NCI-H748 (cell line): Measurements from ENCODE around the gene MUC6.

Source experiments
- DNase-seq: peaks from one replicate; lab custom pipeline; 2025; ENCODE audit not compliant: unreplicated experiment; lab: John Stamatoyannopoulos, UW

Gene MUC6

DNA sequence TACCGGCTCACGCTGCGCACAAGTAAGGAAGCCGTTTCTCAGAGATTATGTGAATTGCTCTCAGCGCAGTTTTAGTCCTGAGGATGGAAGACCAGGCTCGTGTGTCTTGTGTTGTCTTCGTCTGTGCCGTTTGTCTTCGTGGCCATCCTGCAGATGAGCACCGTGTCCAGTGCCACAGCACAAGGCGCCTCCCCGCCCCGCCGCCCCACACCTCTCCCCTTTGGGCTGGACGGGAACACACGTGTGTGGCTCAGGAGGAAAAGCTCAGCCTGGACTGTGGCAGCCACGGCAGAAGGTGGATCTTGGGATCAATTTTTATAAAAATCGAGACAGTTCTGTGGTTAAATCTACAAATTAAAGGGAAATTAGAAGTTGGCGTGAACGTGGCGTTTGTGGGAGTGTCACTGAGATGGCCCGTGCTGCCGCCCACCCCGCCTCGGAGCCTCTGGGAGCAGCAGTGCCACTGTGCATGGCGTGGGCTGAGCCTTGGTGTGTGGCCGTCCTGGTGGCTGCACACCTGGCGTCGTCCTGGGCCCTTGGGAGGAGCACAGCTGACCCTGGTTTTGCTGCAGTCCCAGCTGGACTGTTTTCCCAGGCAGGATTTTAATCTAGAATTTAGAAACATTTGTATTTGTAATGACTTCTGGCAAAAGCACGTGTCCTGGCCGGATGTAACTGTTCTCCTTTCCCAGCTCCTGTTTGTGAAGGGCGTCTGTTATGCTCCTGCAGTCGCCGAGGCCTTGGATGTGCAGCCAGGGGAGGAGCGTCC lies 25.8 kb downstream of the MUC6 start:
- no peak for DNase-seq

DNA sequence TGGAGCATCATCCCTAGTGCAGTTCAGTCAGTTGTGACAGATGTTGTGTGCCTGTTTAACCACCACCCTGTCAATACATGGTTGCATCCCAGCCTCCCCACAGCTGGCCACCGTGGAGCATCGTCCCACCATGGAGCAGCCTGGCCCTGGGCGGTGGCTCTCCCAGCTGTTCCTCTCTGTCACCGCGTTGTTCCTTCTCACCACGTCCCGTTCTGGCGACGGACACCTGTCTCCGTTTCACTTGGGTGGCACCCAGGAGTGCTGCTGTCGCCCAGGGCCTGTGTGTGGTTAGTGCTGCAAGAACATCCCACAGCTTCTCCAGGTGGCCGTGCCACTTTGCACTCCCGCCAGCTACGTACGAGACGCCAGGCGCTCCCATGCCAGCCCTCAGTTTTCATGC lies 26.5 kb downstream of the MUC6 start:
- no peak for DNase-seq

DNA sequence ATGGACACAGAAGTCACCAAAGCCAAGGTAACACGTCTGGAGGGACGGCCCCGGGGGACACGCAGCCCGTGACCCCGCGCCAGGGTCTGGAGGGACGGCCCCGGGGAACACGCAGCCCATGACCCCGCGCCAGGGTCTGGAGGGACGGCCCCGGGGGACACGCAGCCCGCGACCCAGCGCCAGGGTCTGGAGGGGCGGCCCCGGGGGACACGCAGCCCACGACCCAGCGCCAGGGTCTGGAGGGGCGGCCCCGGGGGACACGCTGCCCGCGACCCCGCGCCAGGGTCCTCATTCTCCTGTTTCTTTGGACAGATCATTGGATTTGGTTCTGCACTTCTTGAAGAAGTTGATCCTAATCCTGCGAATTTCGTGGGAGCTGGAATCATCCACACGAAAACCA lies 27.1 kb downstream of the MUC6 start:
- DNase-seq = no peak

DNA sequence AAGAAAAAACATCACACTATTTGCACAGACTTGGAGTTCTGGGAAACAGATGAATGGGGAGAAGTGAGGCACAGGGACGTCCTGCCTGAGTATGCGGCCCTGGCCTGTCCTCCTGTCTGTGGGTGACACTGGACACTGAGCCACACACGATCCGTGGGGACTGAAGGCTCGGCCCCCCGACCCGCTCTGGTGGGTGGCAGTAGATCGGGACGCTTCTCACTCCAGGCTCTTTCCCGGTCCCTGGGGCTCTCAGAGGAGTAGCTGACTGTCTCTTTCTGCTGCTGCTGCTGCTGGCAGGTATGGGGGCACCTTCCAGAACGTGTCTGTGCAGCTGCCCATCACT lies 27.7 kb downstream of the MUC6 start:
- no peak for DNase-seq

DNA sequence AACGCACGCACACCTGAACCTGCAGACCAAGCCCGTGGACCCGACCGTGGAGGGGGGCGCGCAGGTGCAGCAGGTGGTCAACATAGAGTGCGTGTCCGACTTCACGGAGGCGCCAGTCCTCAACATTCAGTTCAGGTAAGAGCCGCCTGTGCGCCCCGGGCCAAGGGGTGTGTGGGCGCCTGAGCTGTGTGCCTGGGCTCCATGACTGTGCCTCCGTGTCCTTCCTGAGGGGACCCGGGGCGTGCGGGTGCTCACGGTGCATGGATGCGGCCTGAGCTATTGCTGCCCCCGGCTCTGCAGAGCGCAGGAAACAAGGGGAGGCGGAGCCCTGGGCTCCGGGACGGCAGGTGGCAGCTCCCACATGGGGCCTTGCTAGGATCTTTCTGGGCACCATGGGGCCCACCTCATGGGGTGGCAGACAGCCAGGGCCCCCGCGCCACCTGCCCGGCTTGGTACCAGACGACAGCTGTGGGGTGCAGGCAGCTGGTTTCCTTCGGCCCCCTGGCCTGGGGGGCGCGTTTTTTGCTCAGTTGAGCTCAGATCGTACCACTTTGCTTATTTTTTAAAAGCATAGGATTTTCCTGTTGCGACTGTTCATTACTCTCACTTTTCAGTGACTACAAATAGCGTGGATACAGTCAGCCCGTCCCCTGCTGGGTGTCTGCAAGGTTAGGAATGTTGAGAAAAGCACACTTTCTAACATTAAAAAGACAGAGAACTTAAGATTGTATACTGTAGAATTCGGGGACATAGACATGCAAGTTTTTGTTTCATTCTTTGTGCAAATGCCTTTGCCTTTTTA lies 28.3 kb downstream of the MUC6 start:
- DNase-seq = no peak

DNA sequence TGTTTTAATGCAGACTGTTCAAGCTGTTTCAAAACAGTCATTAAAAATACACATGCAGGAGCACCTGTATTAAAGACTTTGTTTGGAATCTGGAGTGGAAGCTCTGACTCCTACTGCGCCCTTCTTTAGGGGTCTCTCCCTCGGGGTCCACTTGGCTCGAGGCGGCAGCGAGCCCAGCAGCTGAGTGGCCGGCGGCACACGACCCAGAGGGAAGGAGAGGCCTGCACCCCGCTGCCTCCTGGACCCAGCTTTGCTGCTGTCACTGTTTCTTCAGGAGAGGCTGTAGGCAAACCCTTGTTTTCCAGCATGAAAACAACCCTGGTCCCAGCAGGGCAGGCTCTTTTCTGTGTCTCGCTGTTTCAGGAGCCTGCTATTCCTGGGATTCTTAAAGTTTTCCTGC lies 29.2 kb downstream of the MUC6 start:
- no peak for DNase-seq

DNA sequence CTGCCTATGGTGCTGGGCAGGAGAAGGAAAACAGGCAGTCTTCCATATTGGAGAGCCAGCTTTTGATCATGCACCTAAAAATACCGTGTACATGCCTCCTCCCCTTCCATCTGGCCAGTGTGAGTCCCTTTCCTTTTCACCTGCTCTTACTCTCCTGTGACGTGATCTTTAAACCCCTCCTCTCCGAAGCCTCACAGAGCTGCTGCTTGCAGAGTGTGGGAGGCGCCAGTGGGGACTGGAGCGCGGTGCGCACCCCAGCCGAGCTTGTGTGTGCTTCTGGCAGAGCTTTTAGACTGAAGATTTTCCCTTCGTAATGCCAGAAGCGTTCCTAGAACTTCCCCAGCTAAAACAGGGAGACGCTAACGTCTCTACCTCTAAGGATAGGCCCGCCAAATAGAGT lies 29.8 kb downstream of the MUC6 start:
- no peak for DNase-seq

DNA sequence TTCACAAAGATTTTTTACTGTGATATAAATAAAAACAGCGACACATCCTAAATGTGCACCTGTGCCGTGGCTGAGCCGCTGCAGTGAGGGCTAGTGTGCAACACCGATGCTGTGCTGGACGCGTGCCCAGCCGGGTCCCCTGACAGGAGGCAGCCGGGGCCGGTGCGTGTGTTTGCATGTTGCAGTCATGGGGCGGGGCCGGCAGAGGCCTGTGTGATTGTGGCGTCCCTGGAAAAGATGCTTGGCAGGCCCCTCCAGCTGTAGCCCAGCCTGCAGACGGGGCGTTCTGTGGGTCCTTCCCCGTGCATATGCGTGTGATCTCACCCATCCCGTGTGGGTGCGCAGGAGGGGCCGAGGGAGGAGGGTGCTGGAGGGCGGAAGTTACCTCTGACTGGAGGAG lies 30.6 kb downstream of the MUC6 start:
- no peak for DNase-seq

DNA sequence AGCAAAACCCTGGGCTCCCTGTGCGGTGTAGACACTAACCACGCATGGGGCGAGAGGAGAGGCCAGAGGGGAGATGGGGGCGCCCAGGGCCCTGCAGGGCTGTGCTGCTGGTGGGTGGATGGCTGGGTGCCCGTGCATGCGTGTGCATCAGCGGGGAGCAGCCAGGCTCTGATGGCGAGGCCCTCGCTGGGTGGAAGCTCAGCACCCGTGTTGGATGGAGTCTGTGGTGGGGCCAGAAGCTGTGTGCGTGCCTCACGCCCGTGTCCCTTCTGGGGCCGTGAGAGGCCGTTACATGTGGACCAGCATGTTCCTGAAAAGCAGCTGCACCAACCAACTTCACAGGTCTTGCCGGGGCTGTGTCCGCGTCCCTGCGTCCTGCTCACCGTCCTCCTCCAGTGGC lies 33.4 kb downstream of the MUC6 start:
- no peak for DNase-seq

DNA sequence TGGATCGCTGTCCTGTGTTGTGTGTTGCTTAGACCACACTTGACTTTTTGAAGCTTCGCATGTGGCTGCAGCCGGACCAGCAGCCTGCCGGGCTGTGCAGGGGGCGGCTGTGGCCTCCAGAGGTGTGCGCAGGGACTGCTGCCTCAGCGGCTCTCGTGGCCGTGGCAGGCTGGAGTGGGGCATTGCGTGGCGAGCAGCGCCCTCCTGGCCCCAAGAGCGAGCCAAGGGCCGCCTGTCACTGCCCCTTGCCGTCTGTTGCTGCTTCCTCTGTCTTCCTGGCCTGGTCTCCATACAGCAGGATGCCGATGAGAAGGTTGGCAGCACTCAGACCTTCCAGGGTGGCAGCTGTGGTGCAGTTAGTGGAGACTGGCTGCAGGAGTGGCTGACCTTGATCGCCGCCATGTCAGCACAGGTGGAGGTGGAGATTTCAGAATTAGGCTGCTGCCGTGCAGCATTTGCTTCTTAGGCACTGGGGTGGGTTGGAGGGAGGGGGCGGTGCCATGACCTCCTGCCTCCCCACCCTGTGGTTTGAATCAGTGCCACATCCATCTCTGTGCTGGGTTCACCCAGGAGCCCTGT lies 34.0 kb downstream of the MUC6 start:
- DNase-seq = no peak

DNA sequence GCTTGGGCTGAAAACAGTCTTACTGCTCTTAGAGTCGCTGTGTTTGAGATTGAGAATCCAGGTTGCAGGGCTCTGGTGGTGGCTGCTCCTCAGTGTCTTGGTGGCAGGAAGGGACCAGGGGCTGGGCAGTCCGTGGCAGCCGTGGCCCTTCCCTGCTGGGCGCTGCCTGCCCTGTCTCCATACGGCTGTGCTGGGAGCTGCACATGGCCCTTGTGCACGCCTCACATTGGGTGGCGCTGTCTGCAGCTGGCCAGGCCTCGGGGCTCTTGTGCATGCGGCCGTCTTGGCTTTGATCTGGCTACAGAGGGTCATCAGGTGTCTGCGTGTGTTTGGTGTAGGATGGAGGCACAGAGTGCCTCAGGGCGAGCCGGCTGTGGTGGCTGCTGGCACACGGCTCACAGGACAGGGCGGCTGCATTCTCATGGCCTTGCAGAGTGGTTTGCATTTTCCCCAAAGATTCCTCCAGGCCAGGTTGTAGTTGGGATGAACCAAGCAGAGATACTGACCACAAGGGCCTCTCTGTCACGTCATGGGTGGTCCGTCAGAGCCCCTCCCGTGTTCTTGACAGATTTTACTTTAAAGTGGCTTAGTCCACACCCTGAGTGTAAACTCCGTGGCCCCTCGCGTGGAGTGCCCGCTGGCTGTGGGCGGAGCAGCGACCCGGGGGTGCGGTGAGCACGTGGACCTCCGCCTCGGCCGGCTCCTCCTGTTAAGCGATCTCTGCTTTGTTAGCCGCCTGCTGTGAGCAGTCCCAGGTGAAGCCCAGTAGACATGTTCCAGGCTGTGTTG lies 34.7 kb downstream of the MUC6 start:
- DNase-seq = no peak

DNA sequence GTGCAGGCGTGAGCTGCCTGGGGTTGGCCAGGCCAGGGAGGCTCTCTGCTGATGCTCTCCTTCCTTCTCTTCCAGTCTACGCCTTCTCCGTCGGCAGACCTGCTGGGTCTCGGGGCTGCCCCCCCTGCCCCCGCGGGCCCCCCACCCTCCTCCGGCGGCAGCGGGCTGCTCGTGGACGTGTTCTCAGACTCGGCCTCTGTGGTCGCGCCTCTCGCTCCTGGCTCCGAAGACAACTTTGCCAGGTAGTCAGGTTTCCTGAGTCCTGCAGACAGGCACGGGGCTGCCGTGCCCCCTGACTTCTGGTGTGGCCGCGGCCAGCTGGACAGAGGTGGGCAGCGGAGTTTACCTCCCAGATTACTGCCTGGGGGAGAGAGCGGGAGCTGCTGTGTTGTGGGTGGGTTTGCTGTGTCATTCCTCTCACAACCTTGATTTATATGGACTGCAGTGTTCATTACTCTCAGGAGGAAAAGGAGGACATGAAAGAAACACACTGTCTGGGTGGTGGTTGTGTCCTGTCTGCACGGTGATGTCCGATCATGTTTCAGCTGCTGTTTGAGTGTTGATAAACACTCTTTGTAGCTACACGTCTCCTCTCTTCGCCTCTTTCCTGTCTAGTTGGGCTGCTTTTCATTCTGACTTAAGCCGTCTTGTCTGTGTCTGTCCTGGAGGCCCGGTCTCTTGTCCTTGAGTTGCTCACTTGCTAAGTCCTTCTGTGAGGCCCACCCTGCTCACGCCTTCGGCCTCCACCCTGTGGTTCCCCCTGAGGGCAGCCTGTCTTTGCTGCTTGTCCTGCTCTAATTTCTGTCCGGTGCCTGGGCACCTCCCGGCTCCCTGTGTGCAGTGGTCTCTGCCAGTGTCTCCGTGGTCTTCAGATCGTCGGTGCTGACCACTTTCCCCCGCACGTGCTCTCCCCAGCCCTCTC lies 35.9 kb downstream of the MUC6 start:
- DNase-seq = no peak

DNA sequence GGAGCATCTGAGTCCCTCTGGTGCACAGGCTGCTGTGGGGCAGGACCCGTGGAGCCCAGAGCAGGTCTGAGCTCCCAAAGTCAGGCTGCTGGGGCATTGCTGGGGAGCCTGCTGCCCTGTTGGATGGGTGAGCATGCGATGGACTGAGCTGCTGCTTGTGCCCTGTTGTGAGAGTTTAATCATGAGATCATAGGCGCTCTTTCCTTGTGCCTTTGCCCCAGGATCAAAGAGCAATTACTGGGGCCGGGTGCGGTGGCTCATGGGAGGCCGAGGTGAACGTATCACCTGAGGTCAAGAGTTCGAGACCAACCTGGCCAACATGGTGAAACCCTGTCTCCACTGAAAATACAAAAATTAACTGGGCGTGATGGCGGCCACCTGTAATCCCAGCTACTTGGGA lies 37.5 kb downstream of the MUC6 start:
- DNase-seq = no peak

DNA sequence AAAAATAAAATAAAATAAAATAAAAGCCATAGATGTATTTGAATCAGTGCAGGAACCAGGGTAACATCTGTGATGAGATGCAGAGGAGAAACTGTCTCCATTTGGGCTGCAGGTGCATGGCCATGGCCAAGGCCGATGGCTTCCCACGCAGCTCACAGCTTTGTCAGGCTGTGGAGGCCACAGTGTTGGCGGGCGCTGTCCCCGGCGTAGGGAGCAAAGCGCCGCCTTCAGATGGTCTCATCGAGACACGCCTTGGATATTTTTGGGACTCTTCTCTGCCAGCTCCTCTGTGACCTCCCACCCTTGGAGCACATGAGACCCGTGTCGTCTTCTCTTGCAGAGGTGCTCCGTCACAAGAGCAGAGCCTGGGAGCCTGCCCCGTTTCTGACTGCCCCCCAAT lies 38.6 kb downstream of the MUC6 start:
- no peak for DNase-seq

DNA sequence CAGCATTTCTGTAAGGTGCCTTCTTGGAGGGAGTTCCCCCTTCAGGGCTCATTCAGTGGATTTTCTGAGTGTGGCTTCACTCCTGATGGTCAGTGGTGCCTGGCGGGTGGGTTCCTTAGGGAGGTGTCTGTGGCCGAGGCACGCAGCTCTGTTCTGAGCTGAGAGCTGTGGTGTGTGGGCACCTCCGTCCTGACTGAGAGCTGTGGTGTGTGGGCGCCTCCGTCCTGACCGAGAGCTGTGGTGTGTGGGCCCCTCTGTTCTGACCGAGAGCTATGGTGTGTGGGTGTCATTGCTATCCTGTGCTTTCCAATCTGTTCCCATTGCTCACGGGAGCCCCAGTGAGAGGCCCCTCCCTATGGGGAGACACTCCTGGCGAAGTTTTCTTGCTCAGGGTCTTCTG lies 39.8 kb downstream of the MUC6 start:
- DNase-seq = no peak

DNA sequence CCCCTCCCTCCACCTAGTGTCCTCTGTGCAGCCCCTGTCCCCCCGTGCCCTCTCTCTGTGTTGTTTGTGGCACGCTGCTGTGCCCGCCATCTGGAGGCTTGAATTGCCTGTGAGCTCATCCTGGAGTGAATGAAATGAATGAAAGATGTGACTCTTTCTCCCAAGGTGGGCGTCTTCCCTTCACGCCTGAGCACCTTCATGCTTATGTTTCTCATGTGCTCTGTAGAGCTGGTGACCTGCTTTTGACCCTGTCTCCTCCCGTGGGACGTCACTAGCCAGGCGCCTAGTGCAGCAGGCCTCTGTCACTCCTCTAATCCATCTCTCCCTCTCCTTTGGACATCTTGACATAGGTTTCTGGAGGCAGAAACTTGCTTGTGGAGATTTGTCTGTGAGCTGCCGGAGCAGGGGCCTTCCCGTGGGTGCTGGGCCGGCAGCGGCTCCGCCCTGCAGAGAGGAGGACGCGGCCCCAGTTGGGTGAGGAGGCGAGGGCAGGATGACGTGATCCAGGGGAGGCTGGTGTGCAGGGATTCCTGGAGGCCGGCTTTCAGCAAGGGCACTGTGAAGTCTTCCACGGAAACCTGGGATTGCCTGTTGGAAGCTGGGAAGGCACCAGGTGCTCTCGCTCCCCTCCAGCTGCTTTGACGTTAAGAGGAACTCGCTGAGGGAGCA lies 40.6 kb downstream of the MUC6 start:
- no peak for DNase-seq

DNA sequence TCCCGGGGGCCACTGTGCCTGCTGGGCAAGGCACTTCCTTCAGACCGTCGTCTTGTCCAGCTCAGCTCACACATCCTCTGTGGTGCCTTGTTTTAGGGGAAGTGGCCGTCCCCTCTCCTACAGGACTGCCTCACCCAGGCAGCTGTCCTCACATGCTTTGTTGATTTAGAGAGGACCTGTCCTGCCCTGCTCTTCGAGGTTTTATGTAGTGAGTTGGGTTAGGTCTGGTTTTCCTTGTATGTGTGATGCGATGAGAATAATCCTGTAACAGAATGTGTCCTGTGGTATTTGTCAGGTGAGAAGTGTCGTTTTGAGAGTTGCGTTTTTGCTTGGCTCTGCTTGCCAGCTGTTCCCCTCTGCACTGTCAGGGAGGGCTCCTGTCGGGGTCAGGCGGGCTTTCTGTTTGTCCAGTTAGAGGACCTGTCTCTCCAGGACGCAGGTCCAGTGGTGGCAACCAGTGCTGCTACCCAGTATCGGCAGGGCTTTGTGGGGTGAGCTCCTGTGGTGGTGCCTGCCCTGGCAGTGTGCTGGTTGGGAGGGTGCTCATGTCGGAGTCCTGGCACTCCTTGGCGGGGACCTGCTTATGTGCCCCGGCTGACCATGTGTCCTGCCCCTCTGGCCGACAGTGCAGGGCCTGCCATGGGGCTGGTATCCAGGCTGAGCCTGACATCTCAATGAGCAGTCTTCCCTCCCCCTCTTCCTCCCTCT lies 41.3 kb downstream of the MUC6 start:
- no peak for DNase-seq

DNA sequence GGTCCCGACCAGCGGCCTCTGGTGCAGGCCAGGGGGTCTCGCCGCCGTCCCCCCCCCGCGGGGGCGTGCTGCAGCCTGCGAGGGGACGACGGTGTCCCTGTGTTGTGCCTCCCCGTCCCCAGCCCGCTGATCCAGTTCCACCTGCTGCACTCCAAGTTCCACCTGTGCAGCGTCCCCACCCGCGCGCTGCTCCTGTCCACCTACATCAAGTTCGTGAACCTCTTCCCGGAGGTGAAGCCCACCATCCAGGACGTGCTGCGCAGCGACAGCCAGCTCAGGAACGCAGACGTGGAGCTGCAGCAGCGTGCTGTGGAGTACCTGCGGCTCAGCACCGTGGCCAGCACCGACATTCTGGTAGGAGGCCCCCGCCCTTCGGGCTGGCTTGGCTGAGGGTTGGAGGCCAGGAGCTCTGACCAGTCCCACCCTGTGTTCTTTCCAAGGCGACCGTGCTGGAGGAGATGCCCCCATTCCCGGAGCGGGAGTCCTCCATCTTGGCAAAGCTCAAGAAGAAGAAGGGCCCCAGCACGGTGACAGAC lies 42.8 kb downstream of the MUC6 start:
- DNase-seq = no peak

DNA sequence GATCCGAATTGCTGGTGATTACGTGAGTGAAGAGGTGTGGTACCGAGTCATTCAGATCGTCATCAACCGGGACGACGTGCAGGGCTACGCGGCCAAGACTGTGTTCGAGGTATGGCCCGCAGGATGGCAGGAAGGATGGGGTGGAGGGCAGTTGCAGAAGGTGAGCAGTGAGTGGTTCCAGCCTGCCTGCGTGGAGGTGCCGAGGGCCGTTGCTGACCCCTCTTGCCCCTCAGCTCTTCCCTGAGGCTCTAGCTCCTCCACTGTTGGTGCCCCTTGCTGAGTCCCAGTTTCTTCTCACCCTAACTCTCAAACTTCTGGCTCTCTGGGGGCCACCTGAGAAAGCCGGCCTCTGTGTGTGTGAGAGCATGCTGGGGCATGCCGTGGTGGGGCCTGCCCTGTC lies 43.9 kb downstream of the MUC6 start:
- DNase-seq = no peak
